Heart left ventricle (tissue), 13 donors: Measurements from ENCODE around the gene SLC9A3.

Source experiments
- CTCF ChIP-seq, 12 donors: fragments of 200-600 bp; sonication (generic) in 4 of 12; IDR thresholded peaks; one replicate each; pipeline versions ENCODE4 v1.5.0 to v1.8.0; 2018 to 2022; ENCODE audit warnings: antibody characterized with exemption in 12 of 12, mild to moderate bottlenecking in 5 of 12
- POLR2A ChIP-seq, 2 donors: fragments of 450-650 bp; IDR thresholded peaks; one replicate each; pipeline ENCODE4 v1.6.1; 2017; ENCODE audit warnings: antibody characterized with exemption in 2 of 2, mild to moderate bottlenecking in 2 of 2, moderate library complexity in 2 of 2
- donor health status: ischemic (EF 13 %, LVEDD 7.1; RV severe dilation, severe dysfunction).
- donor health status: DM: no; HTN: yes; CAD: no.
- donor health status: DM: no; HTN: no; CAD: no.
- donor health status: ischemic (EF 25% LVEDD 6.9; RV normal size, moderate dysfunction).
- donor health status: ischemic (EF 25% LVEDD 5.7; RV mildly dilated, moderate dysfunction).
- donor health status: ischemic (EF 35%, LVEDD 5.7; RV mildly dilated, moderate dysfunction).
- donor health status: nonischemic (EF 11% LVEDD 7.7; RV severe dilation, severe dysfunction).
- donor health status: DM: yes; HTN: yes; CAD: no.
- donor health status: PGD.
- donor health status: ischemic (EF 29% LVEDD 5.4; RV normal size, mild dysfunction).
- donor health status: nonischemic (EF 23%, LVEDD 6.1; RV moderate dilation, normal function).

DNA sequence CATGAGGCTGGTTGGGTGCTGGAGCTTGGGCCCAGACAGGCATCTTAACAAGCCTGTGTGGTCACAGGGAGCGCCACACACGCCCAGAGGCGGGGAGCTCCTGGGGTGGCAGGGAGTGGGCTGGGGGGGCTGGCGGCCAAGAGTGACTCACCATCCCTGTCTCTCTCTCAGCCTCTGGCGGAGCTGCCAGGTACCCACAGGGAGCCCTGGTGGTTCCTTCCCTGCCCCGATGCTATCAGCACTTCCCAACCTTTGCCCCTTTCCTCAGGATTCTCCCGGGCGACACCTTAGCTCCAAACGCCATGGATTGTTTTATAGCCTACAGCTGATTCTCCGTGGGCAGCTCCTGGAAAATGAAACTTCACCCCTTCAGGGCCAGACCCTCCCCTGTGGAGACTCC, 5.5 kb downstream of the SLC9A3 start:
- TF ChIP-seq CTCF (IDR thresholded peaks at IDR 0.05) (no peak), POLR2A (IDR thresholded peaks at IDR 0.05) (no peak)
